Activated T-cell treated with anti-CD3 and anti-CD28 coated beads, Interleukin-2, amount 50 U/mL, for 72 hours (primary cell): ENCODE measurements around the gene TMEM183A. TPM values are rescaled to one million over a fixed set of nuclear protein-coding genes. Genes with fewer than 3 reads are reported as not detected.

Source experiments
- ATAC-seq, 2 donors: fragments of 150-1000 bp; cut with Tn5 transposase; replicated peaks in 1 of 2; 2 replicates each; pipeline ENCODE4 v1.10.0; 2021; ENCODE audit warnings: moderate library complexity in 2 of 2, mild to moderate bottlenecking in 1 of 2
- DNase-seq, 2 donors: peaks; one replicate each; pipeline ENCODE4 v3.0.0; 2021 to 2022; ENCODE audit warnings: mixed read lengths in 1 of 2
- H3K27ac Mint-ChIP-seq: one replicate; pipeline ENCODE4 v1.8.0; 2022; ENCODE audit warnings: mild to moderate bottlenecking, moderate library complexity, mixed read lengths
- H3K27me3 Mint-ChIP-seq: one replicate; pipeline ENCODE4 v1.8.0; 2022; ENCODE audit warnings: low read depth, mixed read lengths
- H3K36me3 Mint-ChIP-seq, 2 donors: one replicate each; pipeline ENCODE4 v1.8.0; 2022; ENCODE audit warnings: mixed read lengths in 2 of 2, mild to moderate bottlenecking in 1 of 2; ENCODE audit not compliant: insufficient read depth in 2 of 2
- H3K4me1 Mint-ChIP-seq: one replicate; pipeline ENCODE4 v1.8.0; 2022; ENCODE audit warnings: low read depth, mixed read lengths
- H3K4me3 Mint-ChIP-seq, 2 donors: one replicate each; pipeline ENCODE4 v1.8.0; 2022; ENCODE audit warnings: mild to moderate bottlenecking in 2 of 2, mixed read lengths in 2 of 2, moderate library complexity in 2 of 2
- H3K9me3 Mint-ChIP-seq, 2 donors: one replicate each; pipeline ENCODE4 v1.8.0; 2022; ENCODE audit warnings: mixed read lengths in 2 of 2
- total RNA-seq, 2 donors: library from RNA; stranded (reverse); gene quantifications; one replicate each; pipeline ENCODE4 v1.2.3, GENCODE V29; 2022

The TMEM183A gene, protein sequence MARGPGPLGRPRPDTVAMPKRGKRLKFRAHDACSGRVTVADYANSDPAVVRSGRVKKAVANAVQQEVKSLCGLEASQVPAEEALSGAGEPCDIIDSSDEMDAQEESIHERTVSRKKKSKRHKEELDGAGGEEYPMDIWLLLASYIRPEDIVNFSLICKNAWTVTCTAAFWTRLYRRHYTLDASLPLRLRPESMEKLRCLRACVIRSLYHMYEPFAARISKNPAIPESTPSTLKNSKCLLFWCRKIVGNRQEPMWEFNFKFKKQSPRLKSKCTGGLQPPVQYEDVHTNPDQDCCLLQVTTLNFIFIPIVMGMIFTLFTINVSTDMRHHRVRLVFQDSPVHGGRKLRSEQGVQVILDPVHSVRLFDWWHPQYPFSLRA
- 10 to 100 TPM; 63.8 to 80.7 TPM for total RNA-seq

DNA sequence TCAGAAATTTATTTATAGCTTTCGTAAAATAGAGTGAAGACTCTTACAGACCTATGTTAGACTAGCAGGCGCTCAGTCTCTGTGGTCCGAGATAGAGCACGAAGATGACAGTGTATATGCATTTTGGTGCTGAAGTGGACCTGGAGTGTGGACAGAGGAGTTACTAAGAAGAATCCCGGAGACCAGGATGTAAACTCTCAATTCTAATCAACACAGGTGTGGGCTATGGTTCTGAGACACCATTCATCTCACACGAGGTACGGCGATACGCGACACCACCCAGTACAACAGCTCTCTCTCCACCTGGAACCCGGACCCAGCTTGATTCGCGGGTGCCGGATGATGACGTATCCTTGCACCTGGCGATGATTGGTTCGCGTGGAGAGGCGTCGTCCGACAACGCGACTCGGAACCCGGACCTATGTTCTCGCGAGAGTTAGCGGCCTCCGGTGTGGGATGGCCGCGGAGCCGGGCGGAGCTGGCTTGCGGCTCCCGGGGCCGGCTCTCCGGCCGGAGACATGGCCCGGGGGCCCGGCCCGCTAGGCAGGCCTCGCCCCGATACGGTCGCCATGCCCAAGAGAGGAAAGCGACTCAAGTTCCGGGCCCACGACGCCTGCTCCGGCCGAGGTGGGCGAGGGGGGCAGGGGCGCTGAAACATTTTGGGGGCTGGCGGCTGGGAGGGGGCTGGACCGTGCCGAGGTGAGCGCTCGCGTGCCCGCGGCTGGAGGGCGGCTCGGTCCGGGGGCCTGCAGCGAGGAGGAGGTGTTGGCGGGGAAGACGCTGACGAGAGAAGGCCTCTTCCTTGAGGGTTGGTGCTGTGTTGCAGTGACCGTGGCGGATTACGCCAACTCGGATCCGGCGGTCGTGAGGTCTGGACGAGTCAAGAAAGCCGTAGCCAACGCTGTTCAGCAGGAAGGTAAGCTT lies at the start of gene TMEM183A:
Gene TMEM183A (plus strand): TSS at position 427 of the 924 bp plus-strand sequence. CDS start 92 bp downstream, at position 519.
- peak; percentile 95 to 96 for DNase-seq
- Mint-ChIP-seq H3K4me3 (peak within 1 kb of the TSS; percentile 83 to 84), H3K9me3 (no peaks in the 10 kb centered on the region), H3K27me3 (no peaks in the 10 kb centered on the region), H3K4me1 (peaks cover 30% of the 10 kb centered on the region), H3K36me3 (peaks cover 5 to 16% of the 10 kb centered on the region in 2 donors), H3K27ac (peak within 1 kb of the TSS; percentile 95)
- peak; percentile 91 to 93 for ATAC-seq

DNA sequence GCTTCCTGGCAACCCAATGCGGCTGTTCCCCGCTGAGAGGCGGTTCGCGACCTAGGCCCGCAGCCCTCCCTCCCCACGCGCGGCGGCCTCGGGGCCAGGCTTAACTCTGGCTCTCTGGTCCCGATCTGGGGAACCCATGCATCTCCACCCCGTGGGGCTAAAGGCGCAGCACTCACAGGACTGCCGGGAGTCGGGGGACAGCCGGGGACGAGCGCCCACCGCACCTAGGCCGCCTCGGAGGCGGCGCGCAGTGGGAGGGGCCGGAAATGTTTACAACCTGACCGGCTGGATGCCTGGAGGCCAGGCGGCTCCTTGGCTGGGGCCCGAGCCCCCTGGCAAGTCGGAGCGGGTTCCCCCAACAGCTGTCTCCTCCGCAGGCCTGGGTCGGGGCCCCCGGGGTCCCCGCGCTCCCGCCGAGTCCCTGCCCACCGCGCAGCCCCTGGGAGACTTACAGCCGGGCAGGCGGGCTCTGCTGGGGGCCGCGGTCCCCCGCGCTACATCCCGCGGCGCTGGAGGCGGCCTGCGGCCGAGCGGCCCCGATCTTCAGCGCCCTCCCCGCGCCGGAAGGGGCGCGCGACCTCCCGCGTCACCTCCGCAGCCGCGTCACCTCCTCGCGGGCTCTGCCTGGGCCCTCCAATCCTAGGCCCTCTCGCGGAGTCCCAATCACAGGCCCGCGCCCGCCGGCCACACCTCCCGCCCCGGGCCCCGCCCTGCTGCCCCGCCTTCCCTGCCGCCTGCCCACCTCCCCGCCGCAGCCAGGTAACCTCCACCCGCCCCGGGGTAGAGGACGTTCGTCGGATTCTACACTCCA lies 49.2 kb upstream of the TMEM183A start, which contains the start of gene ADIPOR1:
Gene ADIPOR1 (minus strand): TSS at position 580 of the 811 bp plus-strand sequence. CDS start 7,242 bp downstream, outside the sequence.
- peak; percentile 99 for ATAC-seq
- Mint-ChIP-seq H3K27ac (peak within 1 kb of the TSS; percentile 86), H3K36me3 (peaks cover 2 to 6% of the 10 kb centered on the region in 2 donors), H3K9me3 (no peaks in the 10 kb centered on the region), H3K4me3 (peak within 1 kb of the TSS; percentile 93 to 98), H3K4me1 (peaks cover 45% of the 10 kb centered on the region), H3K27me3 (no peaks in the 10 kb centered on the region)
- peak; percentile 96 to 97 for DNase-seq

DNA sequence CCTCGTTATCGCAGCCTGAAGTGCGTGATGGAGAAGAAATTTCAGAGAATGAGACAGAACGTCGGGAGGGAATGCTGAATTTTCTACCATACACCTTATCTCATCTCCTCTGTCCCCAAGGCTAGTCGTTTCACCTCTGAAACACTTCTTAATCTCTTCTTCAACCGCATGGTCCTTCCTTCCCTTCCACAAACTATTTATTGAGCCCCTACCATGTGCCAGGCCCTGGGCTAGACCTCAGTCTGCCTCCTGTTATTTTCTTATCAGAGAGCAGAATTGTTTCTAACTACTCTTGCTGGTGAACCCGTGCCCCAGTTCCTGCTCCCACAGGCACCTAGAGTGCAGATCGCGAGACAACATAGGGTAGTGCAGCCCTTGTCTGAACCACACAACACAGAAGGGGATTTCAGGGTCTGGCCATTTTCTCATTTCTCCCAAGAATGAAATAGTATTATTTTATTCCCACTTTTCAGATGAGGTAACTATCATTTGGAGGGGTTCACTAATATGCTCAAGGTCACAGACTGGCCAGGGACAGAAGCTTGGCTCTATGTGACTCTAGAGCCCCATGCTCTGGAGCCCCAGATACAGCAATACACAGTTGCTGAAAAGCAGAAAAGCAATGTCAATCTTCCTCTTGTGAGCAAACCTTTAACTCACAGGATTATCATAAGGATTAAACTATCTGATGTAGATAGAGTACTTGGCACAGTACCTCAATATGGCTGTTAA lies 48.5 kb upstream of the TMEM183A start:
- Mint-ChIP-seq H3K27ac (peak overlapping the region; percentile 86), H3K4me3 (peak overlapping the region; percentile 93 to 98), H3K27me3 (no peaks in the 10 kb centered on the region), H3K9me3 (no peaks in the 10 kb centered on the region), H3K36me3 (peaks cover 2 to 6% of the 10 kb centered on the region in 2 donors), H3K4me1 (peaks cover 39% of the 10 kb centered on the region)
- DNase-seq (peak; percentile 13 to 17), ATAC-seq (peak in 1 of 2 donors; percentile 5)

DNA sequence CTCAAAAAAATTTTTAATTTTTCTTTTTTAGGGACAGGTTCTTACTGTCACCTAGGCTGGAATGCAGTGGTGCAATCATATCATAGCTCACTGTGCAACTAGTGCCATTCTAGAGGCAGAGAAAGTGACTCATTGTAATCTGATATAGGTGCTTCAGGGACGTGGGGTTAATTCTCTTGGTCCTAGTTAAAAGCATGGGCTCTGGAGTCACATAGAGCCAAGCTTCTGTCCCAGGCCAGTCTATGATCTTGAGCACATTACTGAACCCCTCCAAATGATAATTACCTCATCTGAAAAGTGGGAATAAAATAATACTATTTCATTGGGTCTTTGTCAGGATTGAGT lies 47.9 kb upstream of the TMEM183A start:
- peak overlapping the region; percentile 93 to 98 for H3K4me3 Mint-ChIP-seq
- H3K4me1 Mint-ChIP-seq: peaks cover 34% of the 10 kb centered on the region
- H3K9me3 Mint-ChIP-seq: no peaks in the 10 kb centered on the region

DNA sequence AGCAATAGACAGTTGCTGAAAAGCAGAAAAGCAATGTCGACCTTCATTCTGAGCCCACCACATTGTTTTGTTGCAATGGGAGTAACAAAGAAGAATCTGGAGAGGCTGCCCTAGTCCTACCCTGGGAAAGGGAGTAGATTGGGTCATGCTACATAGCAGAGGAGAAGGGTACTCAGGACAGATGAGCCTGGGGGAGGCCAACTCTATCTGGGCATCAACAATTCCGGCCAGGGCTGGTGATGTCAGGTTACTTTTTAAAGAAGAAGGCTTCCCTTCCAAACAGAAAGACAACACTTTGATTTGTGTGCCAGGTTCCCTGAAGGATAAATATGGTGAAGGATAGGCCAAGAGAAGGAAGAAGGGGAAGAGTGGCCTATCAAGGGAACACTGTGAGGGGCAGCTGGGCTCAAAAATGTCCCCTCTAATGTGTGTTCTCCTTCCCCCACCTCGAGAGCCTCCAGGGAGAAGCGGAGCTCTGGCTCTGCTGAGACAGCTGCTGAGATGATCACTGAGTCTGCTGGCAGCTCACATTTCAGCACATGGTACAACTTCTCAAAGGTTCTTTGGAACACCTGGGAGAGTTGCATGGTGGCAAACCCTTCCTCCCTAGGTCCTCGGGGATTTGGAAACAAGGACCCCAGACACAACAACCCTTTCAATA lies 45.8 kb upstream of the TMEM183A start:
- DNase-seq (no peak), ATAC-seq (no peak)
- Mint-ChIP-seq H3K4me1 (peaks cover 37% of the 10 kb centered on the region), H3K9me3 (no peaks in the 10 kb centered on the region), H3K27me3 (no peaks in the 10 kb centered on the region), H3K36me3 (peaks cover 2 to 4% of the 10 kb centered on the region in 2 donors), H3K4me3 (no peak overlapping the region), H3K27ac (no peak overlapping the region)

More for the DNA sequence above, 47.9 kb upstream of the TMEM183A start:
- H3K27me3 Mint-ChIP-seq: no peaks in the 10 kb centered on the region
- peaks cover 2 to 7% of the 10 kb centered on the region in 2 donors for H3K36me3 Mint-ChIP-seq
- H3K27ac Mint-ChIP-seq: no peak overlapping the region
- ATAC-seq (no peak), DNase-seq (no peak)

DNA sequence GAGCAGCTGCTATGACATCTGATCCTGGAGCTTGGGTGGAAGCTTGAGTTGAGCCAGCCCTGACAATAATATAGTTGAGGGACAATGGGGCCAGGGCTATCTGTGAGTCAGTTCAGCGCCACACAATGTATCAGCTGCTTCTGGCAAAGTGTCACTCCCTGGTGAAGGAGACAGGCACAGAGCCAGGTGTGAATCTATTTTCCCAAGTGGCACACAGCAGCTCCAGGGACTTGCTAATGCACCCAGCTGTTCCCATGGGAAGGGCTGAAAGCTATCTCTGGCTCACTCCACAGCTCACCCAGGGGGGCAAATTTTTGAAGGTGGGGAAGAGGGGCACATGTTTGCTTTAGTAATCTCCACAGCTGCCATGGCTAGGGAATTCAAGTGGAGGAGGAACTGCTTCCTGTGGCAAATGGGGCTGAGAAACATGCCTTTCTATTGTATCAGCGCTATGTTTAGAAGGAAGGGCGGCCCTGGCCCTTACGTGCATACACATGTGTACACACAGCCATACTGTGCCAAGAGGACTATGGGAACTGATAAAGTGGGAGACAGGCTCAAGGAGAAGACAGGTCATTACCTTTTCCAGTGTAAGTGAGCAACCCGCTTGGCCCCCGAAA lies 42.3 kb upstream of the TMEM183A start:
- peaks cover 0 to 2% of the 10 kb centered on the region in 2 donors for H3K36me3 Mint-ChIP-seq
- ATAC-seq: no peak
- DNase-seq: no peak
- H3K27ac Mint-ChIP-seq: peak overlapping the region; percentile 5
- peaks cover 39% of the 10 kb centered on the region for H3K4me1 Mint-ChIP-seq
- no peak overlapping the region for H3K4me3 Mint-ChIP-seq
- H3K9me3 Mint-ChIP-seq: no peaks in the 10 kb centered on the region
- no peaks in the 10 kb centered on the region for H3K27me3 Mint-ChIP-seq

DNA sequence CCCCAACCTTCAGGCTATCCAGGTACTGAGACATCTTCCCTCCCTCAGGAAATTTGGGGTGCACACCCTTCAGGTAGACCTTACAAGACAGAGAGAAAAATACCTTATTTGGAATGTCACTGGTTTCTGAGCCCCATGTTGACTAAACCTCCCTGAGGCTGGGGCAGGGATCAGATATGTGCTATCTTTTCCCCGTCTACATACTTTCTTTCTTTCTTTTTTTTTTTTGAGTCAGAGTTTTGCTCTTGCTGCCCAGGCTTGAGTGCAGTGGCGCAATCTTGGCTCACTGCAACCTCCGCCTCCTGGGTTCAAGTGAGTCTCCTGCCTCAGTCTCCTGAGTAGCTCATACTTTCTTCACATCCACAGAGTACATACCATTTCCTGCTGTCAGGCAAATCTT lies 41.8 kb upstream of the TMEM183A start:
- Mint-ChIP-seq H3K9me3 (no peaks in the 10 kb centered on the region), H3K27me3 (no peaks in the 10 kb centered on the region), H3K4me3 (peak overlapping the region; percentile 71 to 82), H3K36me3 (peaks cover 0 to 2% of the 10 kb centered on the region in 2 donors), H3K27ac (no peak overlapping the region), H3K4me1 (peaks cover 39% of the 10 kb centered on the region)
- ATAC-seq: no peak
- no peak for DNase-seq

DNA sequence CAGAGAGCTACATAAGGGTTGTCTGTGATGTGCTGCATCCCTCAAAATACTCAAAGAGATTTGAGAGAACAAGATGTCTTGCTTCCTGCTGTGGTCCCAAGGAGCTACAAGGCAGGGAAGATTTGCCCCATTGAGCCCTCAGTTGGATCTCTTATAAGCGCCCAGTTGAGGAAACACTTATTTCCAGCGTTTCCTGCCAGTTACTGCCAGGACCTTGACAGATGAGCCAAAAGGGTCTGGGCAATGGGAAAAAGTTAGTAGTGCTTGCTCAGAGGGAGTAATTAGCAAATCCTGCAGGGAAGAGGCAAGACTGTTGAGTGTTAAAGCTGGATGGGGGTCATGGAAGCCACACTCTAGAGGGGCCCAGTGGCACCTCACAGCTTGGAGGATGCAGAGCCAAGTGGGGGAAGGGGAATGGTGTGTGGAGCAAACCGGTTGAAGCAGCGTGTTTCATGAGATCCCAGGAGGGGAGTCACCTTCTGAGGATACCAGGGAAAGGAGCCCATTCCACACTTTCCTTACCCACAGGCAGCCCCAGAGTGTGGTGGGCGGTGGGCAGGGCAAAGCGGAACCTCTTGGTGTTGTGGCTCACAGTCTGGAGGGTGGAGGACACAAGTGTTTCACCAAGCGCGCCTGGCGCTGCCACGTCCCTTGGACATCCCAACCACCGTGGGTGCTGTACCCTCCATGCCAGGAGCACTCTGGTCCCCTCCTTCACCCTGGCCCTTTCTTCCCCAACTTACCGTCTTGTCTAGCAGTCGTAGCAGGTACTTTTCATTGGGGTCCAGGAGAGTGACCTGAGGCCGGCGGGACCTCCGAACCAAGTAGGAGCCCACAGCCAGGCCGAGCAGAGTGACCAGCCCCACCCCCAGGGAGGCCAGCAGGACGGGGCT lies 40.9 kb upstream of the TMEM183A start:
- H3K36me3 Mint-ChIP-seq: peaks cover 0 to 2% of the 10 kb centered on the region in 2 donors
- H3K9me3 Mint-ChIP-seq: no peaks in the 10 kb centered on the region
- peaks cover 39% of the 10 kb centered on the region for H3K4me1 Mint-ChIP-seq
- no peaks in the 10 kb centered on the region for H3K27me3 Mint-ChIP-seq
- DNase-seq: peak in 1 of 2 donors; percentile 4
- H3K4me3 Mint-ChIP-seq: peak overlapping the region; percentile 71 to 82
- H3K27ac Mint-ChIP-seq: peak overlapping the region; percentile 27
- ATAC-seq: no peak

DNA sequence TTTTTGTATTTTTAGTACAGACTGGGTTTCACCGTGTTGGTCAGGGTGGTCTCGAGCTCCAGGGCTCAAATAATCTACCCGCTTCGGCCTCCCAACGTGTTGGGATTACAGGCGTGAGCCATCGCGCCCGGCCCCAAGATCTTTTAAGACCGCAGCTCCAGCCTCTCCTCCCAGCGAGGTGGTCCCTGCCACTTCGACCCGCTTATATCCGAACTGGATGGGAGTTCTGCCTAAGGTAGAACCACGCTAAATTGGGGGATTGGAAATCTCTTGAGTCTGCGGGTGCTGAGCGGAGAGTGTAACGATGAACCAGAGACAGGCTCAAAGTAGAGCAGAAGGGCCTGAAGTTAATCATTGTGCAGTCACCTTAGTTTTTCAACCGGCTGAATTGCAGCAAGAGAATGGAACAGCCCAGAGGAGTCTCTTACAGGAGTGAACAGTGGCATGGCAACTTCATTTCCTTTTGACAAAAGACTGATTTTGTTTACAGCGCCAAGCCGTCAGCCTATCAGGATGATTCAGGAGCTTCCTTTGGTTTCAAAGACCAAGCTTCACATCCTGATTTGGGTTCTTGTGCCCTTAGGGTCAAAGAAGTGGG lies 39.4 kb upstream of the TMEM183A start:
- DNase-seq (peak; percentile 14 to 15), ATAC-seq (peak; percentile 4 to 16)
- H3K27ac Mint-ChIP-seq: peak overlapping the region; percentile 76
- peaks cover 0 to 2% of the 10 kb centered on the region in 2 donors for H3K36me3 Mint-ChIP-seq
- no peaks in the 10 kb centered on the region for H3K9me3 Mint-ChIP-seq
- H3K4me1 Mint-ChIP-seq: peaks cover 39% of the 10 kb centered on the region
- H3K27me3 Mint-ChIP-seq: no peaks in the 10 kb centered on the region
- H3K4me3 Mint-ChIP-seq: peak overlapping the region; percentile 91 to 96

DNA sequence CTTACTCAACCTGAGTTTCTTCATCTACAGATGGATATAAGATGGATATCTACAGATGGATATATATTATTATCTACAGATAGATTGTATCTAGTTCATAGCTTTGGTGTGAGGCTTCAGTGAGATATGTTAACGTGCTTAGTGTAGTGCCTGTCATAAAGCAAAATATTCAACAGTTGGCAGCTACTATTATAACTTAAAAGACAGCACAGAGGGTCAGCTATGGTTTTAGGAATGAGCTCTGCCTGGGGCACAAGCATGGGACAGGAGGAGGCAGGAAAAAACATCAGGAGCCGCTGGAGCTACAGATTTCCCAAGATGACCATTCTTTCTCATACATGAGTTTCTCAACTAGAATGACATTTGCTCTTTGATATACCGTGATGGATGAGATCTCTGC lies 38.8 kb upstream of the TMEM183A start:
- Mint-ChIP-seq H3K4me3 (peak overlapping the region; percentile 91 to 96), H3K27me3 (no peaks in the 10 kb centered on the region), H3K27ac (no peak overlapping the region), H3K9me3 (no peaks in the 10 kb centered on the region), H3K36me3 (peaks cover 0 to 2% of the 10 kb centered on the region in 2 donors), H3K4me1 (peaks cover 39% of the 10 kb centered on the region)
- ATAC-seq (no peak), DNase-seq (no peak)
